Nephron (organoid): Measurements from ENCODE around the gene VSTM2A.

Experiments
- H3K27ac Mint-ChIP-seq, 3 experiments: 2 replicates each; pipeline ENCODE4 v1.8.0; 2020; ENCODE audit warnings: mixed read lengths in 3 of 3, mild to moderate bottlenecking in 2 of 3, moderate library complexity in 1 of 3
- H3K27me3 Mint-ChIP-seq: 2 replicates; pipeline ENCODE4 v1.8.0; 2021; ENCODE audit warnings: low read depth, mild to moderate bottlenecking, moderate library complexity, mixed read lengths
- H3K36me3 Mint-ChIP-seq: 2 replicates; pipeline ENCODE4 v1.8.0; 2020; ENCODE audit warnings: low read depth, mixed read lengths
- H3K4me1 Mint-ChIP-seq: 2 replicates; pipeline ENCODE4 v1.8.0; 2020; ENCODE audit warnings: mixed read lengths
- H3K4me3 Mint-ChIP-seq, 3 experiments: 2 replicates each; pipeline ENCODE4 v1.8.0; 2020; ENCODE audit warnings: mild to moderate bottlenecking in 3 of 3, mixed read lengths in 3 of 3, moderate library complexity in 2 of 3
- H3K9me3 Mint-ChIP-seq: 2 replicates; pipeline ENCODE4 v1.8.0; 2020; ENCODE audit warnings: mixed read lengths
- TF ChIP-seq, protein P1 (sequence below), 3 experiments: fragments of 200-600 bp; sonication (generic); IDR thresholded peaks; one replicate each; pipeline ENCODE4 v1.5.0; 2021; ENCODE audit warnings: antibody characterized with exemption in 3 of 3; ENCODE audit not compliant: unreplicated experiment in 3 of 3

VSTM2A gene

DNA sequence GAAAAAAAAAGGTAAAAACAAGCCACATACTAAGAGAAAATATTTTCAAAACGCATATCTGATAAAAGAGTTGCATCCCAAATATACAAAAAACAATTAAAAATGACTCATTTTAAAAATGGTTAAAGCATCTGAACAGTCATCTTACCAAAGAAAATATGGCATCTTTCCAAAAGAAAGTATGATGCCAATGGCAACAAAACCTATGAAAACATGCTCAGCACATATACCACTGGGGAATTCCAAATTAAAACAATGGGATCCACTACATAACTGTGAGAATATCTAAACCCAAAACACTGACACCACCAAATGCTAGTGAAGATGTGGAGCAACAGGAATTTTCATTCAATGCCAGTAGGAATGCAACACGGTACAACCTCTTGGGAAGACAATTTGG lies 39.3 kb downstream of the VSTM2A start:
- Mint-ChIP-seq H3K36me3 (no peaks in the 10 kb centered on the region), H3K27ac (no peak overlapping the region)

DNA sequence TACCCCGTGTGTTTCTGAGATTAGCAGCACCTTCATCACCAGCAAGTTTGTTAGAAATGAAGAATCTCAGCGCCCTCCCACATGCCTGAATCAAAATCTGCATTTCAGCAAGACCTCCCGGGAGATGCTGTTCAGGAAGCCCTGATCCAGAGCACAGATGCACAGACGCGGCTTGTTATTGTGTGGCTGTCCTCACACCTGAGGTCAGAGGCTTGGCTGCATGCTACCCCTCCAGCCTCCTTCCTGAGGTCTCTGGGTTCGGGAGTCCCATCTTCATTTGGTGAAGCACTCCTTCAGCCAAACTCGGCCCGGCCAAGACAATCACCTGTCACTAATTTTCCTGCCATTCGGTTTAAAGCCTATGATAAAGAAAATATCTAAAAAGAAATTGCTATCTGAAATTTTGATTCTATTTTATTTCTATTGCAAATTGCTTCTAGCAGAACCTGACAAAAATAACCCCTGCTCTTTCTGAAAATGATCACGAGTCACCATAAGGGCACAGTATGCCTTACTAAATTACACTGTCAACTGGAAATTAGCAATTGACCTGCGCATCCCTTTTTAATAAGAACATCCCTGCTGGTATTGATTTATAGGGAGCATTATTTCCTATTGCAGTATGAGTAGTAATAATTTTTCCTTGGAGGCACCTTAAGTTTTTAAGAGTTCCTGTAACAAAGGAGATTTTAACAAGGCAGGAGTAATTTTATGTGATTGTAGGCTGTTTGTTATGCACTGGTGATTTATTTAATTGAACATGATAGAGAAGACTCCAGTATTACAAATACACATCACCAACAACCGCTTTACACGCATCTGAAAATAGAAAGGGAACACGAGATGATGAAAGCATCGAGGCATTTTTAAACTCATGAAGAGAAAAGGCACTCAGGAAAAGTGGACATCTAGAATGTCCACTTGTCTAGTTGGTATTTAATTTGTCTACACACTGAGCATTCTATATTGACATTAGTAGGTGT lies 49.5 kb downstream of the VSTM2A start:
- Mint-ChIP-seq H3K9me3 (no peaks in the 10 kb centered on the region), H3K4me1 (no peaks in the 10 kb centered on the region)
- TF ChIP-seq, protein P1, sequence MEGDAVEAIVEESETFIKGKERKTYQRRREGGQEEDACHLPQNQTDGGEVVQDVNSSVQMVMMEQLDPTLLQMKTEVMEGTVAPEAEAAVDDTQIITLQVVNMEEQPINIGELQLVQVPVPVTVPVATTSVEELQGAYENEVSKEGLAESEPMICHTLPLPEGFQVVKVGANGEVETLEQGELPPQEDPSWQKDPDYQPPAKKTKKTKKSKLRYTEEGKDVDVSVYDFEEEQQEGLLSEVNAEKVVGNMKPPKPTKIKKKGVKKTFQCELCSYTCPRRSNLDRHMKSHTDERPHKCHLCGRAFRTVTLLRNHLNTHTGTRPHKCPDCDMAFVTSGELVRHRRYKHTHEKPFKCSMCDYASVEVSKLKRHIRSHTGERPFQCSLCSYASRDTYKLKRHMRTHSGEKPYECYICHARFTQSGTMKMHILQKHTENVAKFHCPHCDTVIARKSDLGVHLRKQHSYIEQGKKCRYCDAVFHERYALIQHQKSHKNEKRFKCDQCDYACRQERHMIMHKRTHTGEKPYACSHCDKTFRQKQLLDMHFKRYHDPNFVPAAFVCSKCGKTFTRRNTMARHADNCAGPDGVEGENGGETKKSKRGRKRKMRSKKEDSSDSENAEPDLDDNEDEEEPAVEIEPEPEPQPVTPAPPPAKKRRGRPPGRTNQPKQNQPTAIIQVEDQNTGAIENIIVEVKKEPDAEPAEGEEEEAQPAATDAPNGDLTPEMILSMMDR (IDR thresholded peaks at IDR 0.05; ENCODE audit: unreplicated experiment in 3 of 3), result no peak

More for the DNA sequence above, 39.3 kb downstream of the VSTM2A start:
- H3K27me3 Mint-ChIP-seq, result no peaks in the 10 kb centered on the region
- no peaks in the 10 kb centered on the region for H3K9me3 Mint-ChIP-seq
- TF ChIP-seq, protein P1 (IDR thresholded peaks at IDR 0.05; ENCODE audit: unreplicated experiment in 3 of 3), result no peak
- no peaks in the 10 kb centered on the region for H3K4me1 Mint-ChIP-seq
- H3K4me3 Mint-ChIP-seq, result no peak overlapping the region

DNA sequence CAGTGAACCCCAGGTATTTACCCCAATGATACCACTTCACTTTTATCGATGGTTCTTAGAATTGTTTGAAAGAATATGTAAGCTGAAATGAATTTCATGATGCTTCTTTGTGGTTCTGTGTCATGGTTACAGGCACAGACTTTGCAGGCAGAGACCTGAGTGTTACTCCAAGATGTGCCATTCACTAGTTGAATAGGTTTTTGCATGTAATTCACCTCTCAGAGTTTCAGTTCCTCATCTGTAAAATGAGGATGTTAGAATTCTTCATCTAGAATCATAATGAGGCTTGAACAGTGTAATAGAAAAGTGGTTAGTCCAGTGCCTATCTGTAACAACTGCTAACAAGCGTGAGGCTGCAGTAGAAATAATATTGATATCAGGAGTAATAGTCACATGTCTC lies 54.6 kb downstream of the VSTM2A start:
- Mint-ChIP-seq H3K27ac (no peak overlapping the region), H3K27me3 (no peaks in the 10 kb centered on the region), H3K36me3 (no peaks in the 10 kb centered on the region), H3K9me3 (no peaks in the 10 kb centered on the region), H3K4me3 (no peak overlapping the region), H3K4me1 (no peaks in the 10 kb centered on the region)
- TF ChIP-seq, protein P1 (IDR thresholded peaks at IDR 0.05; ENCODE audit: unreplicated experiment in 3 of 3), result no peak

More for the DNA sequence above, 49.5 kb downstream of the VSTM2A start:
- no peak overlapping the region for H3K27ac Mint-ChIP-seq
- no peaks in the 10 kb centered on the region for H3K27me3 Mint-ChIP-seq
- no peak overlapping the region for H3K4me3 Mint-ChIP-seq
- no peaks in the 10 kb centered on the region for H3K36me3 Mint-ChIP-seq

DNA sequence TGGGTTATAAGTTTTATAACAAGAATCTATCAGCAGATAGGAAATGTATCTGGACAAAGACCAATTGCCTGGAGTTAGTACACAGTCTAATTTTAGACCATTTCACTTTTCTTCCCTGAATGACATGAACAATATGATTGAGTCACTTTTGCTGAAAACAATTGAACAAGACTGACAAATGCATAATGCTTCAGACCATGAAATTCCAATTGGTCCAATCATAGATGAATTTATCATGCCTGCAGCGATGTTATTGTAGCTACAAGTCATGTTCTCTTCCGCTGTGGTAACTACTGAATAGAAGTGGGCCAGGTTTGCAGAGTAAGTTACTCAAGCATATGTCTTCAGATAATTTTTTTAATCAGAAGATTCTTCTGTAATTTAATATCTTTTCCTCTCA lies 73.4 kb downstream of the VSTM2A start:
- Mint-ChIP-seq H3K4me3 (no peak overlapping the region), H3K27me3 (no peaks in the 10 kb centered on the region), H3K4me1 (no peaks in the 10 kb centered on the region), H3K27ac (no peak overlapping the region), H3K36me3 (no peaks in the 10 kb centered on the region), H3K9me3 (no peaks in the 10 kb centered on the region)
- TF ChIP-seq, protein P1 (IDR thresholded peaks at IDR 0.05; ENCODE audit: unreplicated experiment in 3 of 3), result no peak
